HG03280 (cell line): ENCODE results near the gene YPEL4.
A peak's percentile ranks its signal among the peaks of the same experiment; 100 is the strongest.
"Not testable (repeated sequence)": the region's sequence is repeated elsewhere in the genome, so short reads cannot be mapped to it uniquely, and the experiment has no call there.

Experiments
- ATAC-seq: cut with Tn5 transposase; IDR thresholded peaks from one replicate; pipeline ENCODE4 v1.9.1; 2021; ENCODE audit warnings: mild to moderate bottlenecking, moderate library complexity; ENCODE audit not compliant: unreplicated experiment

YPEL4 gene

GRCh38 chr11:57649826-57650738, at the start of gene YPEL4:
Gene YPEL4, minus strand, starts transcription at chr11:57649912. Its CDS starts 2,805 bp downstream, at chr11:57647107.
- no peak for ATAC-seq

DNA sequence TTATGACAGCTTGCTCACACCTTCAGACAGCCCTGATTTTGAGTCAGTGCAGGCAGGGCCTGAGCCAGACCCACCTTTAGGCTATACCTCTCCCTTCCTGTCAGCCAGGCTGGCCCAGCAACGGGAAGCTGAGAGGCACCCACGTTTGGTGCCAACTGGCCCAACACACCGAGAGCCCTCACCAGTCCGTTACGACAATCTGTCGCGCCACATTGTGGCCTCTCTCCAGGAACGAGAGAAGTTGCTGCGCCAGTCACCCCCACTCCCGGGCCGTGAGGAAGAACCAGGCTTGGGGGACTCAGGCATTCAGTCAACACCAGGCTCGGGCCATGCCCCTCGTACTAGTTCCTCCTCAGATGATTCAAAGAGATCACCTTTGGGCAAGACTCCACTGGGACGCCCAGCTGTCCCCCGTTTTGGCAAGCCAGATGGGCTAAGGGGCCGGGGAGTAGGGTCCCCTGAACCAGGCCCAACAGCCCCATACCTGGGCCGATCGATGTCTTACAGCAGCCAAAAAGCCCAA, 49.2 kb upstream of the YPEL4 start:
- ATAC-seq = no peak

DNA sequence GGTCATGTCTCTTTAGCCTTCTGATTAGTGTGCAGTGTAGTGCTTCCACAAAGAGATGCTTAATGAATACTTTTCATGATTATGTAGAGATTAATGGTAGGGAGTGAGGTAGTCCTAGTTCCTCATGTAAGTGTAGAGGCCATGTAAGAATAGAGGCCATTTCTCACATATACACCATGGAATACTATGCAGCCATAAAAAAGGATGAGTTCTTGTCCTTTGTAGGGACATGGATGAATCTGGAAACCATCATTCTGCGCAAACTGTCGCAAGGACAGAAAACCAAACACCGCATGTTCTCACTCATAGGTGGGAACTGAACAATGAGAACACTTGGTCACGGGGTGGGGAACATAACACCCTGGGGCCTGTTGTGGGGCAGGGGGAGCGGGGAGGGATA, 40.8 kb upstream of the YPEL4 start:
- ATAC-seq = not testable (repeated sequence)

DNA sequence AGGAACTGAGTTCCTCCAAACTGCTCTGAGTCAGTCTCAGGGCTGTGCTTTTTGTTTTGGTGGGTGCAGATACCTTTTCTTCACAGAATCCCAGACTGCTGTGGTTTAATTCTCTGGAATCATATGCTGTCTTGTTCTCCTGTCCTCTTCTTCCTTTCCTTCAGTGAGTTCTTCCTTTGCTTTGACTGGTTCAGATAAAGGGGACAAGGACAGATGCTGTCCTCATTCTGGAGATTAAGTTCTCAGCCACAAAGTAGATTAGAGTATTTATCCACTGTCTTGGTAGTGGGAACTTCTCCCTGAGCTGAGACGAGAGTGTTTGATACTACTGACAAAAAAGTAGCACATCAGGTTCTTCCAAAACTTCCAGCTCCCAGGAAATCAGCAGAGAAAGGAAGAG, 31.5 kb upstream of the YPEL4 start:
- ATAC-seq = no peak

DNA sequence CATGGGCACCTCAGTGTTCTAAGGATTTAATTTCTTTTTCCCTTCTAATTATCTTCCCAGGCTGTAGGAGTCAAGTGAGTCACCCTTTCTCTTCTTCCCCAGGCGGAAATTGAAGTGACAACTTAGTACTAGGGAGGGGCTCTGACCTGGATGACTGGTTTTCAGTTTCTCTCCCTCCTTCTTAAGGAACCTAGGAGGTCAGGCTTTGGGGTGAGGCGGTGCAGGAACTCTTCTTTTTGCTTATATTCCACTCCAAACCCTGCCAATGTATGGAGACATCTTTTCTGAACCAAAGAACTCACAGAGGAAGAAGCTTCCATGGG, 30.8 kb upstream of the YPEL4 start:
- ATAC-seq = no peak

GRCh38 chr11:57679396-57679795, 29.7 kb upstream of the YPEL4 start:
- no peak for ATAC-seq

DNA sequence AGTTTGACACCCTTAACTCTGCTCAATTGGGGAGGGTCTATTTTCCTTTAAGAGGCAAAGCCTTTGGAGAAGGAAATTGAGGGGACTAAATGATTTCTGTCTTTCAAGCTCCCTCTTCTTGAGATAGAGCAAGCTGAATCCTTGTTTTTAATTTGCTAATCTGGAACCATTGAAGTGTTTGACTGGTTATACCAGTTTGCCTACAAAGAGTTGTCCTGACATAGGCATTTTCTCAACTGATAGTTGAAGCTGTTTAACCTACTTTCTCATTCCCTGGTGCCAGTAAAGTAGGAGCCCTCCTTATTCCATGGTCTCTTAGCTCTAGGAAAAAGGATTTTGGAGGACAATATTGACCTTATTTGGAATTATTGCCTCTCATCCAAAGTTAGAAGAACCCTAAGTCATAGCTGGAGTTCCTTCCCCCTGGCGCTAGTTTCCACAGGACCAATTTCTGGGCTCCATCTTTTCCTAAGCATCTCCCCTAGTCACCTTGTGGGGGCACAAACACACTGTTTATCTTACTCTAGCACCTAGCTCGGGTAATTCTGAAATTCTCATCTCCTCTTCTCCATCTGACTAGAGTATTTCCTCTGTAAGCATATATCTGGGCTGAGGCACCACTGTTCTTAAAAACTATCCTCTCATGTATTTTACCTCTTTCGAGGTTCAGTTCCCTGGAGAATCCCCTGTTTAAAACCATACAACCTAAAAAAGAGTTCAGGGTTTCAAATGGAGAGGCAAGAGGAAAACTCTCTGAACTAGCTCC, 25.6 kb upstream of the YPEL4 start:
- ATAC-seq = no peak

DNA sequence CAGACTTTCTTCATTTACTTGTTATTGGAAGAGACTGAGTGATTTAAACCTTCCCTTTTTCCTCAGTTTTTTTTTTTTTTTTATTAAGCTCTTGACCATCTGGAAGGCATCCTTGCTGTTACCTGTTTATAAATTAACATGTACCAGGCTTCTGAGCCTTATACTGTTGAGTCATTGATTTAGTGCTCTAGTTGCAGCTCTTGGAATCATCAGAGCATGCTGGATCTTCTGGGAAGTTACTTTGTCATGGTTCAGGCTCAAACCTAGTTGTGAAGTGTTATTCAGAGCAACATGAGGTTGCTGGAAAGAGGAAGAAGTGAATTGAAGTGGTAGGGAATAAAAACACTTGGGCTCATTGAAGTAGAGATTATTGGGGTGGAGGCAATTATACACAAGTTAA, 24.5 kb upstream of the YPEL4 start:
- ATAC-seq = no peak

GRCh38 chr11:57668434-57668782, 18.7 kb upstream of the YPEL4 start:
- peak; percentile 7 for ATAC-seq

DNA sequence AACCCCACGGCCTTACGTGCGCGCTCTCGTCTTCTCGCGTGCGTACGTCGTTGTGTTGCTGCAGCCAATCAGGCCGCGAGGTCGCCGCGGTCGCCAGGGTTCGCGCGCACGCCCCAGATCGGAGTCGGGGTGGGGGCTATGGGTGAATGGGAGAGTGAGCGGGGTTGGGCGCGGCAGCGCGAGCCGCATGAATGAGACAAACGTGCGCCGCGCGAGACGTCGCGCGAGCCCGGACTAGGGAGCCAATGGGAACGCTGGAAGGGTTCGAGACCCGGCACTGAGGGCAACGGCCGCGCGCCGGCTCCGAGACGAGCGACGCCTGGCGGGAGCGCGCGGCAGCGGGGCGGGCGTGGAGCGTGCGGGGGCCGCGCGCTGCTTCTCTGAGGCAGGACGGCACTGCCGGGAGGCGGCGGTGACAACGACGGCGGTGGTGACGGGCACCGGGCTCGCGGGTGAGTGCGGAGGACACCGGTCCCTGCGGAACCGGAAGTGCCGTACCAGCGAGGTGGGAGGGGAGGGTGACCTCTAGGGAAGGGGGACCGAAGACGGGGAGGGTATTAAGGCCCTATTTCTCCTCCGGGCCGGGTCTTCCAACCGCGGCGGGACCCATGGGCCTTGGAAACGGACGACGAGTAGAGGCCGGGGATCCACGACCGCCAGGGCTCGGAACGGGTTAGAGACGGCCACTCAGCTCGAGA, 18.2 kb upstream of the YPEL4 start, which contains the start of gene ZDHHC5:
TSS of gene ZDHHC5 (plus strand) at position 379 of the 698 bp plus-strand sequence. CDS start 4,977 bp downstream, outside the sequence.
- ATAC-seq = peak; percentile 86

- peak; percentile 63 for ATAC-seq
These were observed 17.5 kb upstream of the YPEL4 start for GRCh38 chr11:57667117-57667735.

DNA sequence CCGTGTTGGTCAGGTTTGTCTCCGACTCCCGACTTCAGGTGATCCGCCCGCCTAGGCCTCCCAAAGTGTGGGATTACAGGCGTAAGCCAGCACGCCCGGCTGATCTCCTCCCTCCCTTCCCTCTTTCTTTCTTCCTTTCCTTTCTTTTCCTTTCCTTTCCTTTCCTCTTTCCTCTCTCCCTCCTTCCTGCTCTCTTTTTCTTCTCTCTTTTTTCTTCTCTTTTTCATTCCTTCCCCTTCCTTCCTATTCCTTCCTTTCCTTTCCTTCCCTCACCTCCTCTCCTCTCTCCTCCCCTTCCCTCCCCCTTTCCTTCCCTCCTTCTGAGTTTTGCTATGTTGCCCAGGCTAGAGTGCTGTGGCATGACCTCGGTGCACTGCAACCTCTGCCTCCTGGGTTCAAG, 14.3 kb upstream of the YPEL4 start:
- ATAC-seq = no peak

DNA sequence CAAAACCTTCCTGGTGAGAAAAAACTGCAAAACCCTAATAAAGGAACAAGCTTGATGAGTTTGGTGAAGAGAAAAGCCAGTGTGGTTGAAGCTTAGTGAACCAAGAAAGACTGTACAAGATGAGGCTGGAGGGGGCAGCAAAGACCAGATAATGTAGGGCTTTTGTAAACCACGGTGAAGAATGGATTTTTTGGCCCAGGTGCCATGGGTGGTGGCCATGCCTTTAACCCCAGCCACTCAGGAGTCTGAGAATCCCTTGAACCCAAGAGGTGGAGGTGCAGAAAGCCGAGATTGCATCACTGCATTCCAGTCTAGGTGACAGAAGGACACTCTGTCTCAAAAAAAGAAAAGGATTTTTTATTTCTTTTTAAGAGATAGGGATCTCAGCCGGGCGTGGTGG, 13.2 kb upstream of the YPEL4 start:
- no peak for ATAC-seq

DNA sequence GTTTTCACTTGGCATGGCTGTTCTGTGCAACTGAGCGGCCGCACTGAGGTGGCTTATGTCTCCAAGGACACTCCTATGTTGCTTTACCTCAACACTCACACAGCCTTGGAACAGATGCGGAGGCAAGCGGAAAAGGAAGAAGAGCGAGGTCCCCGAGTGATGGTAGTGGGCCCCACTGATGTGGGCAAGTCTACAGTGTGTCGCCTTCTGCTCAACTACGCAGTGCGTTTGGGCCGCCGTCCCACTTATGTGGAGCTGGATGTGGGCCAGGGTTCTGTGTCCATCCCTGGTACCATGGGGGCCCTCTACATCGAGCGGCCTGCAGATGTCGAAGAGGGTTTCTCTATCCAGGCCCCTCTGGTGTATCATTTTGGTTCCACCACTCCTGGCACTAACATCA, 10.0 kb upstream of the YPEL4 start:
- ATAC-seq = no peak

- no peak for ATAC-seq
These were observed 8.3 kb upstream of the YPEL4 start for GRCh38 chr11:57658023-57658361.

- peak; percentile 99 for ATAC-seq
These were observed 7.7 kb upstream of the YPEL4 start, which contains the start of gene CLP1 for GRCh38 chr11:57657194-57658022. Gene CLP1, plus strand, starts transcription at chr11:57657762. Its CDS starts 1,715 bp downstream, at chr11:57659477.

GRCh38 chr11:57656885-57657193, 7.1 kb upstream of the YPEL4 start:
- no peak for ATAC-seq

- no peak for ATAC-seq
These were observed 3.5 kb upstream of the YPEL4 start for GRCh38 chr11:57653163-57653562.

DNA sequence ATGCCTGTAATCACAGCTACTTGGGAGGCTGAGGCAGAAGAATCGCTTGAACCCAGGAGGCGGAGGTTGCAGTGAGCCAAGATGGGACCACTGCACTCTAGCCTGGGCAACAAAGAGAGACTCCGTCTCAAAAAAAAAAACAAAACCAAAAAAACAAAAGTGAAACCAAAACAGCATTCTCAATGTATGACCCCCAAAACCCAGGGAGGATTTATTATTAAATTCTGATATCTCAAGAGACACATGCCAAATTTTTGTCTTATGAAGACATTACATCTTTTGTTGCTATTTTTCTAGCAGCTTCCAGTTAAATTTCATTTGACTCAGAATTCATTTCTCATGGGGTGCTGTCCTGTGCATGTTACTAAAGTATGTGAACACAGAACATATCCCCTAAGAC, 3.0 kb upstream of the YPEL4 start:
- no peak for ATAC-seq

- not testable (repeated sequence) for ATAC-seq
These were observed 2.5 kb upstream of the YPEL4 start for GRCh38 chr11:57652230-57652629.
